CD4-positive, alpha-beta T cell treated with Interleukin-12 subunit alpha and Interleukin-12 subunit beta, for 1 hour (primary cell): Measurements from ENCODE around the gene LRFN2.

Experiments used
- DNase-seq: peaks from one replicate; pipeline ENCODE4 v3.0.0-alpha.2; 2020

The LRFN2 gene

DNA sequence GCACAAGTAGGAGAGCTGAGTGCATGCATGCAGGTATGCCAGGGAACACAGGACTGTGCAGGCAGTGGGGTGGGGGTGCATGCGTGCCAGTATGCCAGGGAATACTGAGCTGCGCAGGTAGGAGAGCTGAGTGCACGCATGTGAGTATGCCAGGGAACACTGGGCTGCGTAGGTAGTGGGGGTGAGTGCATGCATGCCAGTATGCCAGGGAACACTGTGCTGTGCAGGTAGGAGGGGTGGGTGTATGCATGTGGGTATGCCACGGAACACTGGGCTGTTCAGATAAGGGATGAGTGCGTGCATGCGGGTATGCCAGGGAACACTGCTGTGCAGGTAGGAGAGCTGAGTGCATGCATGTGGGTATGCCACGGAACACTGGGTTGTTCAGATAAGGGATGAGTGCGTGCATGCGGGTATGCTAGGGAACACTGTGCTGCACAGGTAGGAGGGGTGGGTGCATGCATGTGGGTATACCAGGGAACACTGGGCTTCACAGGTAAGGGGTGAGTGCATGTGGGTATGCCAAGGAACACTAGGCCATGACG, 77.4 kb downstream of the LRFN2 start:
- no peak for DNase-seq

DNA sequence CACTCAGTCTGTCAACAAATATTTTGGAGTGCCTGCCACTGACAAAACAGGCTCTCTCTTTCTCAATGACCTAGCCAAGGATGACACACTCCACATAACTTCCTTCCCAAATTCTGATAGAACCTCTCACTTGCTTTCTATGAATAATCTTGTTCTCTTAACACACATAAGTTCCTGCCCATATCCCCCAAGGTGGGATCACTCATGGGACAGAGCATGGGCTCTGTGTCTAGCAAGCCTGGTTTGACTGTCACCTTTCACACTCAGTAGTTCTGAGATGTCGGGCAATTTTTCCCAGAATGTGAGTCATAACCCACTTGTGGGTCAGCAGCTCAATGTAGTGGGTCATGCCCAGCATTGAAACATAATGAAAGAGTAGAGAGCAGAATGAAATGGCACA, 78.1 kb downstream of the LRFN2 start:
- no peak for DNase-seq

DNA sequence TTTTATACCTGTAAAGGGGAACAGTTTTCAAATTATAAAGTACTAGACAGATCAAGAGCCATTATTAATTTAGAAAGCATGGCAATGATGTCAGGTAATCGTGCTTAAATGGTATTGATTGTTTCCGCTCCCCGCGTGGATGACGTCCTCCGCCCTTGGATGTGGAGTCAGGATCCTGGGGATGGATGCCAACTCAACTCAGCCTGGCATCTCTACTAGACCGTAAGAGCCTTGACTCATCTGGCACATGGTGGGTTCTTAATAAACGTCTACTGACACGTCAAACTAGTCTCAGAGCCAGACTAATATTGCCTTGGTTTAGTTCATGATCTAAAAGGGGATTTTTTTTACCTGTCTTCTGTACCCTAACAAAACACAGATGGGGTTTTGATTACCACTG, 80.2 kb downstream of the LRFN2 start:
- no peak for DNase-seq

DNA sequence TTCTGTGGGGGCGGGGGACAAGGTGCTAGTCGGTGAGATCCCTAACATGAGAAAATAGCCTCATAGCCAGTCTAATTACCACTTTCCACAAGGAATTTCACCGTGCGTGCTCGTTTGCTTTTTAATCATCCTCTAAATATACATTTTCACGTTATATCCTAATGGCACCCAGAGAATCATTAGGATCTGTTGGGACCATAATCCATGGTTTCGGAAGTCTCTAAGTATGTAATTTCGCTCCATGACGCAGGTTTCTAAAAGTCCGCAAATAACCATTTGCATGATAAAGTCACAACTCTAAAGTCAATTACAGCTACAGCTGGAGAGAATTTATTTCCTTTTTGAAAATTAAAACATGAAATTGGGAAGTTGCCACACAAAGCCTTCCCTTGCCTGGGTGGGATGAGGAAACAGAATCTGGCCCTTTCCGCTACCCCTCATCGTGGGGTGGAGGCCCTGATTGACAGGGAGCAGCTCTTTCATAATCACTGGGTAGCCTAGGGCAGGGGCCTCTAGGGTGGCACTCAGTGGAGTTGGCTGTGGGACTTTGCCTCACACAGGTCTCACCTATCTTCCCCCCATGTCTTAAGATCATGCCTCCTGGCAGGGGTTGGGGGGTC, 81.9 kb downstream of the LRFN2 start:
- DNase-seq, result no peak

DNA sequence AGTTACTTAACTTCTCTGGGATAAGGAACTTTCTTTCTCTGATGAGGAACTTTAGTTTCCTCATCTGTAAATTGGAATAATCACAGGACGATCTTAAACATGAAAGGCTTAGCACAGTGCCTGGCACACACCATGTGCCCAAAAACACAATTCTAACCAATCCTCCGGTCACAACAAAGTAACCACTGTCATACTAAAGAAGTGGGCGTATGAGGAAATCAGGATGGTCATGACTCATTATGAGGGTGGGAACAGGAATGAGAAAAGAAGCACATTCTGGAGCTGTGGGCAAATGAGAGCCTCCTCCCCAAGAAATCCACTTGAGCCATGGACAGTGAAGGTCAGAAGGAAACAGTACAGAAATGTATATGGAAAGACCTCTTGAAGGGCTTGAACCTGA, 82.9 kb downstream of the LRFN2 start:
- DNase-seq, result no peak

DNA sequence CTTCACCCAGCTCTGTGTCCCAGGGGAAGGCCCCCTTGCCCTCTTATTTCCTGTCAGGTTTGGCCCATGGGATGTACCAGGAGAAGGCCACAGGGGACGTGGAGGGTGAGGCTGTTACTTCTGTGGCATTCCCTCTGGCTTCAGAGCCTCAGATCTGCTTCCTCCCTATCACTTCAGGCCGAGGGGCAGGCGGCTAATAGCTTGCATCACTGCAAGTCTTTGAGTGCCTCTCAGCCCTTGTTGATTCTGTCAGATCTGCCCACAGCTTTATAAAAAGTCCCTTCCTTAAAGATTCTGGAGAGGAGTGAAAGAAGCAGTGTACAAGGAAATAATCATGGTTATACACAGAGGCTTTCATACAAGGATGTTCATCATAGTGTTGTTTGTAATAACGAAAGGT, 86.9 kb downstream of the LRFN2 start:
- no peak for DNase-seq

DNA sequence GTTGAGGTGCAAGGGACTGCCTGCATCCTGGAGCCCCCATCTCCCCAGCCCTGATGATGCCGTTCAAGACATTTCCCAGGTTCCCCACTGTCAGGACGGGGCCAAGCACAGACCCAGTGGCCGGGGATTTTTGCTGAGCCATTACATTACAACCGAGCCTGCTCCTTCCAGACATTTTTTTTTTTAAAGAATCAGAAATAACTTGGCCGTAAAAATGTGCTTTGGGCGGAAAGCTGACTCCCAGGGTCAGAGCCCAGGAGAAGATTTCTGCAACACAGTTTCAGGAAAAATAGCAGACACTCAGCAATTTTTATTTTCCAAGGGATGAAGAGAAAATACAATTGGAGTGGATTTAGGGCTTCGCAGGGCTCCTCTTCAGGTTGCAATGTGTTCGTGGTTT, 87.9 kb downstream of the LRFN2 start:
- DNase-seq, result no peak

DNA sequence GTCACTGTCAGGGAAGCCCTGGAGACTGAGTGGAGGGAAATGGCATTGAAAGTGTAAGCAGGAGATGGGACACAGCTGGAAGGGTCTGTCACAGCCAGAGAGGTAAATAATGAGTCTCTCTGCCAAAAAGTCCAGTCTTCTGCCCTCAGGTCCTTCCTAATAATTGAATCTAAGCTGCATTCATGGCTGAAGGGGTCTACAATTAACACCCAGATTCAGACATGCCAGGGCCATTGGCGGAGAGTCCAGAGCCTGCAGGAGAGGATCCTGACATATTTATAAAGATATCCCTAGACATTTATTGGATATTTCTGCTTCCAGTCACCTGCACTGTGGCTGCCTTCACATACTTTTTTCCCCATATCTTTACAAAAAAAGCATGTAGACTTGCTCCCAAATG, 89.0 kb downstream of the LRFN2 start:
- DNase-seq, result no peak

DNA sequence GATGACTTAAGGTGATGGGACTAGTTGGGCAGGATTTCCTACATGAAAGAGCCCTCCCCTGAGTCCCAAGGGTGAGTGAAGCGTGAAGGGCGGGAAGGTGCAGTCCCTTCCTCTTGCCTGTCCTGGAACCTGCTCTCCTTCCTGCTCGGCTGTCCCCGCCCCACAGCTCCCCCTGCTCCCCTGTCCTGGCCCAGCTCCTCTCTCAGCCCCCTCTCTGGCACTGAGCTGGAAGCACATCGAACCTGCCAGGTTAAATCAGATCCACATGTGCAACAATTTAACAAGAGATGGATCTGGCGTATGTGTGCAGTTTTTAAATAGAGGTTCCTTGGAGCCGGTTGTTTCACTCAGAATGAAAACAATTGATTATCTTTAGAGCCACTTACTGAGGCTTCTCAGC, 95.0 kb downstream of the LRFN2 start:
- no peak for DNase-seq

DNA sequence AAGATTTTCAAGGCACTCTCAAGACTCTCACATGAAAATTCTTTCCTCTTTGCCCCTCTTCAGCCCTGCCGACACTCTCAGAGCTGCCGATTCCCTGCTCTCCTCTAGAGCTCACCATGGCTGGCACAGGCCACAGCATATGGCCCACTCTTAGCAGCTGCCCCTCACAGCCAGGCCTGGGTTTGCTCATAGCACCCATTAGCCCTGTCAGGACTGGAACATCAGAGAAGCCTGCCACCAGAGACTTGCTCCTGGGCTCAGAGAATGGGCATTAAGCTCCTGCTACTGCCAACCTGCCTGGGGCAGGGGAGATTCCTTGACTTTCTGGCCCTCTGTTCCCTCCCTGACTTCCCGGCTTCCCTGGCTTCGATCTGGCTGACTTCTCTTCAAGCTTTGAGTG, 96.7 kb downstream of the LRFN2 start:
- DNase-seq, result no peak

DNA sequence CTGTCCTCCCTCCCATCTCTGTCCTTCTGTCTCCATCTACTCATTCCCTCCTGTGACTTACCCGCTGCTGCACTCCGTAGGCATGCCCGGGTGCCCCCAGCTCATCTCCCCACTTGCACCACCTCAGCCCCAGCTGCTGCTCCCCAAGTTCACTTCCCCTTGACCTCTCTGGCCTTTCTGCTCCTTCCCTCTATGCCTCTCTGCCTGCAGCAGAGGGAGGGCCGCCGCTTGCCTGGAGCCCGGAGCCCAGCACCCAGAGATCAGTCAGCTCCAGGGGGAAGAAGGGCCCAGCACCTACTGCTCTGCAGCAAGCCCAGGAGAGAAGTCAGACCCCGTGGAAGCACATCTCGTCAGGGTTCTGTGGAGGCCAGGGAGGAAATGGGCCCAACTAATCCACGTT, 97.4 kb downstream of the LRFN2 start:
- DNase-seq, result no peak

DNA sequence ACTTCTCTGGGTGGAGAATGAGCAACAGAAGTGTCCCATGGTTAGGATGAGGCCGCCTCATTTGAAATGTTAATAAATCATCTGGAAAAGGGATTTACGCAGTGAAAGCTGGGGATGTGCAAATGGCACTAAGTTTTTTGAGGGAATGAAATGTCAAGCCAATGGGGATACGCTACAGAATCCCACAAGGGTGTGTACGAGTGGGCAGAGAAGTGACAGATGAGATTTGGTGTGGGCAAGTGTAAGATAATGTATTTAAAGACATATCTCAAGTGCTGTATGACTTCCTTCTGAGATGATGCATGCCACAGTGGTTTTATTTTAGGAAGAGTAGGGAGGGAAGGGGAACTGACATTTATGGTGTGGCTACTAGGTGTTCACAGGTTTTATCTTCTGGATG, 100.6 kb downstream of the LRFN2 start:
- DNase-seq, result no peak

DNA sequence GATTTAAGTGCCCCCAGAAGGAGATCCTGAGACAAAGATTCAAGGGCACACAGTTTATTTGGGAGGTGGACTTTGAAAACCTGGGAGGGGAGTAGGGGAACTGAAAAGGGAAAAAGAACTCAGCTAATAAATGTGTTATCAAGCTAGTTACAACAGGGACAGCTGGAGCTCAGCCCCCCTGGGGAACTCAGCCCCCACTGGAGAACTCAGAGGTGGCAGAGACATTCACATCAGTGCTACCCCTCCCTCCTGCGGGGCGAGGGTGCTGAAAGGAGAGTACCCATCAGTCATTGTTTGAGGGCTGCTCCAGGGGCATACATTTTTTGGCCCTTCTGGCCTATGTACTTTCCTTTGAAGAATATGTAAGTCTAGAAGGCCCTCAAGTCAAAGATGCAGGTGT, 101.4 kb downstream of the LRFN2 start:
- no peak for DNase-seq

DNA sequence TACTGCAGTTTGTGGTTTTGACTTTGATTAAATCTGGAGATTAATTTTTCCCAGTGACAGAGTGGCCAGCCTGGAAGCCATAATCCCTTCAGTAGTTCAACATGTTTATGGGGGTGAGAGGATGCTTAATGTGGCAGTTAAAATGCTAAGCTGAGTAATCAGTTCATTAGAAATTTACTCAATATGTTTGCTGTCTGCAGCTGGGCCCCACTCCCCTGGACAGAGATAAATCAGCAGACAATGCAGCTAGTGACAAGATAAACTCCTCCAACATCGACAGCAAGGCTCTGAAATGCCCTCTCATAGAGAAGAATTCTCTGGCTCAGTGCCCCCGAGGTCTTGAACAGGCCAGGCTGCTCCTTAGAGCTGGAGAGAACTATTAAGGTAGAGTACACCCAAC, 101.9 kb downstream of the LRFN2 start:
- DNase-seq, result no peak

DNA sequence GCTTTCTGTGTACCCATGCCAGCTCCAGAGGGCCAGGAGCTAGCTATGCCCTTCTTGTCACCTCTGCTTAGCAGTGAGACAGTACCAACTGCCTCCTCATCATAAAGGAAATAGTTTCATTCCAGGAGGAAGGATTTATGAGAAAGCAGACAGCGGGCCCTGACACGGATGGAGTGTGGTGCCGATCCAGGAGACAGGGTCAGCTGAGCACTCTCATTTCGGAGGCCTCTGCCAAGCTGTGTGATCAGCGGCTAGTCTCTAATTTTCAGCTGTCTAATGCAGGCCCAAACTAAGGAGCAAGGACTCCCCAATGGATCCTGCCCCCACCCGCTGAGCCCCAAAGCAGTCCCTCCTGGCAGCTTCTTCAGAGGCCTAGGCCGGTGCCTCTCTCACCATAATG, 103.1 kb downstream of the LRFN2 start:
- no peak for DNase-seq

DNA sequence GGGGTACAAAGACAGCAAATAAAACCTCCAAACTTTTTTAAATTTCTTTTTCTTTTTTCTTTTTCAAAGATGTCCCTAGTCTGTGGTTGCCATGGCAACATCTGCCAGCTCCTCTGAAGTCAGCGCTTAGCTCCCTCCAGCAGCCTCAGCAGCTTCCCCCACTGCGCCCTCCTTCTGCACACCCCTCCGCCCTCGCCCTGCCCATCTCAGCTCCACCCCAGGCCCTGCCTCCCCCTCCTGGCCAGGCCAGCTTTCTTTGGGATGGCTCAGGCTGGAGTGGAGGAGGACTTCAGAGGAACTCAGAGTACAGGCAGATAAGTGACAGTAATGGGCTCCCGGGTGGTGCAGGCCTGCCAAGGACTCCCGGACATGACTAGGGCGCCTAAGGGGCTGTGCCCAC, 104.6 kb downstream of the LRFN2 start:
- no peak for DNase-seq

DNA sequence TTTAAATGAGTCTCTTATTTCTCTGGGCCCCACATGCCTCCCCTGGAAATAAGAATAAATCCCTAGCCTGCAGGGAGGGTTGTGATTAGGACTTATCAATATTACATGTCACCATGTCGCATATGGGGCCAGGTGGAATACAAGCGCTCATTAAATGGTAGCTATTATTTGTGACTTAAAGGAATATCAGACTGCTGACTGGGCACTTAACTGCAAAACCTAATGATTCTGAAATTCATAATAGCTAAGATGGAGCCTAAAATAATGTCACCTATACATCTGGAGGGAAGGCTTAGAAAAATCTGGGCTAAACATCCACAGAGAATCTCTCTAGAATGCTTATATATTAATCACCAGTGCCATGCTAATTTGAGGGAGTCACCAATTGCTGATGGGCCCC, 106.5 kb downstream of the LRFN2 start:
- no peak for DNase-seq

DNA sequence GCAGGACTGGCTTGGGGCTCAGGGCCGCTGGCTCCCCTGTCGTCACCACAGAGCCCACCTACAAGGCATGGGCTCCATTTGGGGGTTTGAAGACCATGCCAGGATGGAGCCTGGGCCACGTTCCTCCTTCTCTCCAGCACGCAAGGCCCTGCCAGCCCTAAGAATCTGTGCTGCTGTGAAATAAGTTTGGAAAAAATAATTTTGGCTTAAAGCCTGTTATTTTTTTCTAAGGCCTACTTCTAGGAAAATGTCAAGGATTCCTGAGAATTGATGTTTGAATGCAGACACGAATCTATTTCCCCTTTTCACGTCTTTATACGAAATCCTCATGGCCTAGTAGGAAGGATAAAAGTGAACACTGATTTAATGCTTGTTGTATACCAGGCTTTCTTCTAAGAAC, 107.5 kb downstream of the LRFN2 start:
- no peak for DNase-seq

DNA sequence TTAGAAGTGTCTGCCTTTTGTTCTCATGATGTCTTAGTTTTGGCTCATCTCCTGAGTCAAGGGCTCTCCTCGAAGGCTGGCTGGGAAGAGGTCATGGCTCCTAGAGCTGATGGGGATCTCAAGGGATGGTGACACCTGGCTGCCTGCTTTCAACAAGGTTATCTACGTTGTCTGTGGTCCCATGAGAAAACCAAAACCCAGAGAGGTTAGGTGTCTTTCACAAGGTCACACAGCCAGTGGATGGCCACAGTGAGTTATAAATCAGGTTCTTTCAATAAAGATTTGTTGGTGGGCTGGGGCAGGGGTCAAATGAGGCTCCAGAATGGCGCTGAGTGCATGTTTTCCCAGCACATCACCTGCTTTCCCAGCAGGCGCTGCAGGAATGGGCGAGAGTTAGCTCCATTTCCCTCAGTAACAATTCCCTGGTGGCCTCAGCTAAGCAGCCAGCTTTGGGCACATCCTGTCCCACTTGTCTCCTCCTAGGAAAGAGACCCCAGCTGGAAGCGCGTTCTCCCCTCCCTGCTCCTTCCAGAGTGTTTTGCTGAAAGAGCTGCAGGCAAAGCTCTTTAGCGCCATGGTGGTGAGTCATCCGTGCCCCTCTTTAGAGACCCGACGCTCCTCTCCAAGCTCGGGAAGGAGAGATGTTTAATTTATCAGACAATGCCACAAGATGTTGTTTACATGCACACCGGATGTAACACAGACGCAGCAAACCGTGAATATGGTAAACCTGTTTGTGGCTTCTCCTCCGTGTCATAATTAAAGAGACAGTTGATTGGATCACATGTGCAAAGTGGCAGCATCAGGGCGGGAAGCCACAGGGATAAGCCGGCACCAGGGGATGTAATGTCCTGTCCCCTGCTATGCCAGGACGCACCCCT, 109.7 kb downstream of the LRFN2 start:
- DNase-seq, result peak; percentile 63

DNA sequence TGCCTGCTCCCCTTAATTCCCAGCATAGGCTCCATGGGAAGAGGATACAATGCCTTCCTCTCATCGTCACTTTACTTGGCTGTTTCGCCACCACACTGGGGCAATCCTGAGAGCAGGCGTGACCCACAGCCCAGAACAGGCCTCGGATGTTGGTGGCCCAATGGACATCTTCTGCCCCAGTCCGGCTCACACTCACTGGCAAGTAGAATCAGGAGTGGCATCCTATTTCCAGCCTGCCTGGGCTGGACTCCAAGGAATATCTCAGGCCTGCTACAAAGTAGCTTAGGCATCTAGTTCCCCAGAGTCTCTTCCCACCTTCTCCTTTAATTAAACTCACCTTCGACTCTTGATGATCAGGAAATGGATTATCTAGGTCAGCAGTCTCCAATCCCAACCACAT, 110.5 kb downstream of the LRFN2 start:
- no peak for DNase-seq

DNA sequence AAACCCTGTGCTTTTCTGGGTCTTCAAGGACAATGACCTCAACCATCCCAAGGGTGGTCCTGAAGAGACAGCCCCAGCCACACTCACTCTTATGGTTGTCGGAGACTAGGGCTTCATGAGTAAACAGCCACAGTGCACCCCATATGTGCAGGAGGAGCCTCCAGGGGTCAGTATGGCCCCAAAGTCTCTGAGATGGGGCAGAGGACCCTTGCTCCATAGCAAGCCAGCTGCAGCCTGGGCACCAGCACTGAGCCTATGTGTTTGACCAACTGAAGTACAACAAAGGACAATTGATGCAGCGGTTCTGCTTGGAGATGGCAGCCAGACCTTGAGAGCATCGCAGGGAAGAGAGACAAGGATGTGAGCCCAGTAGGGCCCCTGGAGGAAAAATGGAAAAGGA, 112.2 kb downstream of the LRFN2 start:
- DNase-seq, result no peak

DNA sequence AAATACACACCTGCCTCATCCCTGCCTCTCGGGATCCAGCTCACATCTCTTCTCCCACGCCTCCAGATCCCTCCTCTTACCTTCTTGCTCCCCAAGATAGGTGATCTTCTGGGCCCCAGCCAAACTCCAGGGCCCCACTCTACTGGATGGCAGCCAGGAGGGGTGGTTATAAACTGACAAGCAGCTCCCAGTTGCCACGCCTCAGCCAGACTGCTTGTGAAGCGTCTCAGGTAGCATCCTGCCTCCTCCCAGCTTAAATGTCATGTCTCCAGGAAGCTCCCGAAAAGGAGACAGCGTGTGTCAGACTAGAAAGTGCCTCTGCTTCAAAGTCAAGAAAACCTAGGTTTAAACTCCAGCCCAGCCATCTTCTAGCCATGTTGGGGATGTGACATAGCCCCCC, 114.1 kb downstream of the LRFN2 start:
- no peak for DNase-seq

DNA sequence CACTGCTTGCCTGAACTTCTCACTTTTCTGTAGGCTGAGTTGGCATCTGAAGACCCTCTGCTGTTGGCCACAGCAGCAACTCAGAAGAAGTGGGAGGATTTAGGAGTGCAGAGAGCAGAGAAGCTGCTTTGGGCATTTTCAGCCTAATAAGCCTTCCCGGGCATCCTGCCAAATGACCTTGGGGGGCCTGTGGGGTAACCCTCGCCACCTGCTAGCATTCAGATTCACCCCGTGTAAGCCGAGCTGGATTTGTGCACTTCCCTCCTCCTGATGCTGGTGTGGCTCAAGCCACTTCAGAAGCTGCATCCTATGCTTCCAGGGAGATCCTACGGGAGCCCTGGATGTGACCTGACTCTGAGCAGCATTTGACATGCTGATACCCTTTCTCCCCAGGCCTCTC, 114.8 kb downstream of the LRFN2 start:
- no peak for DNase-seq

DNA sequence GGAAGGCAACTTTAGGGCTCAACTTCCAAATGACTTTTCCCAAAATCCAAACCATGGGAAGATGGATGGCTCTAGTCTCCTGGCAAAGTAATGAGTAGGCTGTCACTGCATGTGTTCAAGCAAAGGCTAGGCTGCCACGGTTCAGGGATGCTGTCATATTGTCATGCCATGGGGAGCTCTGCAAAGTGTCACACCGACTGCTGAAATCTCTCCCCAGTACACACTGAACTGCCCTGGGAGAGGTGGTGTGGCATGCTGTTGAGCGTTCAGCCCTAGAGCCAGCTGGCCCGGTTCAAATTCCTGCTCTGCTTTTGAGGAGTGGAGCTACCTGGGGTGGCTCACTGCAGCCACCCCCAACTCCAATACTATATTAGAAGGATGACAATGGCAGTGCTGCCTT, 115.9 kb downstream of the LRFN2 start:
- DNase-seq, result no peak

DNA sequence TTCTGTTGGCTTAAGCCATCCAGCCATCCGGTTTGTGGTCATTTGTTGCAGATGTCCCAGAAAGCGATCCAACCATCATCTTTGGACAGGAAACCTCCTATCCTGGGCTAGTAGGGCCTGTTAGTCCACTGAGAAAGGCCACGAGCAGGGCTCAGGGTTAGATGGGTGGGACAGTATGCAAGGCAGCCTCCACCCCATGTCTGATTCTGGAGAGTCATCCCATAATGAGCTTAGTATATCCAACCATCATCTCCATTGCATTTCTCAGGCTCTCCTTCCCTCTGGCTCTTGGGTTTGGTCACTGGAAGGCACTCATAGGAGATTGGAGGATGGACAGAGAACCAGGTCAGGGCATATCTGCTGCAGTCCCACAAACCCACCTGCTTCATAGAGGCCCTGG, 117.8 kb downstream of the LRFN2 start:
- no peak for DNase-seq
